ENCODE data around the gene ACSS2. TPM values are rescaled to one million over a fixed set of nuclear protein-coding genes. Genes with fewer than 3 reads are reported as not detected.

Gene ACSS2
- total RNA-seq = 38.2 and 45.9 TPM in 2 replicates

GRCh38 chr20:34876406-34877282, at the start of gene ACSS2:
TSS of gene ACSS2 (plus strand) at chr20:34876612. CDS start at chr20:34876646, 34 bp downstream.
- DNase-seq (ENCODE audit: low read depth) = no peak

- DNase-seq (ENCODE audit: low read depth) = no peak
Measured at GRCh38 chr20:34829191-34829590, 47.2 kb upstream of the ACSS2 start.

DNA sequence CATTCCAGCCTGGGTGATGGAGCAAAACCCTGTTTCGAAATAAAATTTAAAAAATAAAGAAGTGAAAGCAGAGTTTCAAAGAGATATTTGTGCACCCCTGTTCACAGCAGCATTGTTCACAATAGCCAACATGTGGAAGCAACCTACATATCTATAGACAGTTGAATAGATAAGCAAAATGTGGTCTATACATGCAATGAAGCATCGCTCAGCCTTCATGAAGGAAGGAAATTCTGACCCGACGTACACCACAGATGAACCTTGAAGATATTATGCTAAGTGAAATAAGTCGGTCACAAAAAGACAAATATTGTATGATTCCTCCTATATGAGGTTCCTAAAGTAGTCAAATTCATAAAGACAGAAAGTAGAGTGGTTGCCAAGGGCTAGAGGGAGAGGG, 44.5 kb upstream of the ACSS2 start:
- DNase-seq (ENCODE audit: low read depth) = no peak

DNA sequence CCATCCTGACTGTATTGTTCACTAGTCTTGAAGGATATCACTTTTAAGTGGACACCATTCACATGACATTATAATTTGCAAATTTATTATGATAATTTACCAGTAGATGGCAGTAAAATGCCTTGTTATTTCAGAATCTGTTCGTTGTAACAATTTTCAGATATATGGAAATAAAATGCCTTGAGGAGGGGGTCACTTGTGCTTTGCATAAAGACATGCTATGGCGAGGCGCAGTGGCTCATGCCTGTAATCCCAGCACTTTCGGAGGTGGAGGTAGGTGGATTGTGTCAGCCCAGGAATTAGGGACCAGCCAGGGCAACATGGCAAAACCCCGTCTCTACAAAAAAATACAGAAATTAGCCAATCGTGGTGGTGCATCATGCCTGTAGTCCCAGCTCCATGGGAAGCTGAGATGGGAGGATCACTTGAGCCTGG, 41.9 kb upstream of the ACSS2 start:
- peak; percentile 54 for DNase-seq (ENCODE audit: low read depth)

GRCh38 chr20:34842143-34842542, 34.3 kb upstream of the ACSS2 start:
- no peak for DNase-seq (ENCODE audit: low read depth)

GRCh38 chr20:34843421-34843820, 33.0 kb upstream of the ACSS2 start:
- no peak for DNase-seq (ENCODE audit: low read depth)

DNA sequence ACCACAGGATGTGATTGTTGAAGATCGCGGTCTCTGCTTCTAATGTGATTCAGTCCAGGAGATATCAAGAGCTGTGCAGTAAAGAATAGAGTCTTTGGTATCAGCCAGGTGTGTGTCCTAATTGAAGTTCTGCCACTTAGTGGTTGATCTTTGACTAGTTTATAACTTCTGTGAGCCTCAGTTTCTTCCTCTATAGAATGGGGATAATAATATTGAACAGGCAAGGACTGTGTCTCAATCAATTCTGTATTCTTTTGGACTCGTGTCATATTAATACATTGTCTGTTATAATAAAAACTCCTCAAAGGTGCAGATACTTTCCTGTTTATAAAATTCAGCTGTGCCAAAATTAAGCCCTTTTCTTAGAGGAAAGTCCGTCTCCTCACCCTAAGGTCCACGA, 27.8 kb upstream of the ACSS2 start:
- DNase-seq (ENCODE audit: low read depth) = no peak

GRCh38 chr20:34849778-34850177, 26.6 kb upstream of the ACSS2 start:
- no peak for DNase-seq (ENCODE audit: low read depth)

- DNase-seq (ENCODE audit: low read depth) = no peak
Measured at GRCh38 chr20:34850969-34851368, 25.4 kb upstream of the ACSS2 start.

GRCh38 chr20:34852298-34852697, 24.1 kb upstream of the ACSS2 start:
- DNase-seq (ENCODE audit: low read depth) = no peak

DNA sequence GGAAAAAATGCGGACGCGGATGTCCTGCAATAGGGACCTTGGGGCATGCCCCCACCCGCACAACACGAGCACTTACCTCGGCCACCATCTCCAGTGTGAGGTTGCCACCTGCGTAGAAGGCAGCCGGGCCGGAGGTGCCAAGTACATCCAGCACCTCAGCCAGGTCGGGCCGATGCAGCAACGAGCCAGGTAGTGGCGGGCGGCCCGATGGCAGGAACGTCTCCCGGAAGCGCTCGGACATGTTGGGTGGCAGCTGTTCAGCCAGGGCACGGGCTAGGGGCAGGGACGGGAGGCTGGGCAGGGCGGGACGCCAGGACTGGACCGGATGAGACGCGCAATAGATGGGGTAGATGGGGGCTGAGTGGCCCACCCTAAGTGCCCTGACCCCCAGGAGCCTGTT, 17.0 kb upstream of the ACSS2 start:
- no peak for DNase-seq (ENCODE audit: low read depth)

DNA sequence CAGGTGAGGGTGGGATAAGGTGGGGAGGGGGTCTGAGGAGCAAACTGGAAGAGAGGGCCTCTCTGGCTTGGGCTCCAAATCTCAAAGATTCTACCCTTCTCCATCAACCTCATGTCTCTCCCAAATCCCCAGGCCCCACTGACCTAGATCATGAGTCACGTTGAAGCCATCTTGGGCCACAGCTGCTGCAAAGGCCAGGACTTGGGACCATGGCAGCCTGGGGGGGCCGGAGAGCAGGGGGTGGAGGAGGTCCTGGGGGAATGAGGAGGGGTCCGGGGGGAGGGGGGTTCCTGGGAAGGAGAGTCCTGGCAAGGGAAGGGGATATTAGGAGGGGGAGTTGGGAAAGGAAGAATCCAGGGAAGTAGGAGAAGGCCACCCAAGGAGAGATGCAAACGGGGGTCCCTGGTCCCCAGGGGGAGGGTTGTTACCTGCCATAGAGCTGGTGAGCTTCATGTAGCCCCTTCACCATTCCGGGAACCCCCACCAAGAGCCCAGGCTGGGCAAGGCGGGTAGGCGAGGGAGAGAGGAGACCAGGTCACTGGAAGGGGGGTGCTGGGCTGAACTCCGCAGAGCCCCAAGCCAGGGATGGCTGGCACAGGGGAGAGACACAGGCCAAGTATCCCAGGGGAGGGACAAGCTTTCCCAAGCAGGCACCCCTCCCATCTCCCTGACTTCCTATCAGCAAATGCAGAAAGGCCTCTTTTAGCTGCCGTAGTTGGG, 16.4 kb upstream of the ACSS2 start:
- DNase-seq (ENCODE audit: low read depth) = no peak

DNA sequence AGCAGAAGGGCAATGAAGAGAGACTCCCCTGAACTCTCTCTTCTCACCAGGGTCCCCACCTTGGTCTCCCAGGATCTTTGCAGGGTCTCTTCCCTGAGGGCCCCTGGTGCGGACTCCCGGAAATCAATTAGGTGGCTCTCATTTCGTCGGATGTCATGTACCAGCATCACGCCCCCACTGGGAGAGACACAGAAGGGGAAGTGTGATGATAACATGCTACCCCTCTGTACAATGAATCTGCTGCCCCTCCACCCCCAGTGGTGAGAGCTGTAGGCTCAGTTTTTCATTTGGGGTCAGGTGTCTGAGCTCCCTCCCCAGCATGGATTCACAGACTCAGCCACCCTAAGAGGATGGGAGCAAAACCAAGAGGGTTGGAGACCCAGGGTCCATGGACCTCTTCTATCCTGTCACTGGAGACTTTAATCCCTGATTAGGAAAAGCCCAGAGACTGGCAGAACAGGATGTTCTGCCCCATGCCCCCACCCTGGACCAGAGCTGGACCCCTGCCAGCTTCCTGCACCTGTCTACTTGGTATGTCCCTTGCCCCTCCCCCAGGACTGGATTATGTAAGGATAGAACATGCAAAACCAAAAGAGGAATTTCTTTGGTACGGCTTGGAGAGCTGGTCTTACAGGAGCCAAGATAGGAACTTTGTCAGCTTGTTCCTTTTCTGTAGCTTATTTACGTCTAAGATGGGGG, 14.9 kb upstream of the ACSS2 start:
- no peak for DNase-seq (ENCODE audit: low read depth)

- no peak for DNase-seq (ENCODE audit: low read depth)
Measured at GRCh38 chr20:34862724-34863123, 13.7 kb upstream of the ACSS2 start.

GRCh38 chr20:34863421-34863965, 12.9 kb upstream of the ACSS2 start:
- no peak for DNase-seq (ENCODE audit: low read depth)

DNA sequence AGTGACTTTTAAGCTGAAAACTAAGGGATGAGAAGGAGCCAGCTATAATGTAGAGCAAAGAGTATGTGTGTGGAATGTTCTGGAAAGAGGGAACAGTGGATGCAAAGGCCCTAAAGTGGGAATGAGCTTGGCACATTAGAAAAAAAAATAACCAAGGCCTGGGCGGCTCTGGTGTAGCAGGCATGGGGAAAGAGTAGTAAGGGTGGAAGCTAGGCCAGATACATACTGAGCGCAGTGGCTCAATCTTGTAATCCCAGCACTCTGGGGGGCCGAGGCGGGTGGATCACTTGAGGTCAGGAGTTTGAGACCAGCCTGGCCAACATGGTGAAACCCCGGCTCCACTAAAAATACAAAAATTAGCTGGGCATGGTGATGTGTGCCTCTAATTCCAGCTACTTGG, 12.2 kb upstream of the ACSS2 start:
- DNase-seq (ENCODE audit: low read depth) = no peak

- DNase-seq (ENCODE audit: low read depth) = no peak
Measured at GRCh38 chr20:34871320-34871926, 5.0 kb upstream of the ACSS2 start.

GRCh38 chr20:34871966-34872621, 4.3 kb upstream of the ACSS2 start:
- no peak for DNase-seq (ENCODE audit: low read depth)

GRCh38 chr20:34872622-34873224, 3.7 kb upstream of the ACSS2 start, which contains the start of gene GGT7:
TSS of gene GGT7 (minus strand) at chr20:34872856. CDS start at chr20:34872815, 41 bp downstream.
- peak; percentile 37 for DNase-seq (ENCODE audit: low read depth)

DNA sequence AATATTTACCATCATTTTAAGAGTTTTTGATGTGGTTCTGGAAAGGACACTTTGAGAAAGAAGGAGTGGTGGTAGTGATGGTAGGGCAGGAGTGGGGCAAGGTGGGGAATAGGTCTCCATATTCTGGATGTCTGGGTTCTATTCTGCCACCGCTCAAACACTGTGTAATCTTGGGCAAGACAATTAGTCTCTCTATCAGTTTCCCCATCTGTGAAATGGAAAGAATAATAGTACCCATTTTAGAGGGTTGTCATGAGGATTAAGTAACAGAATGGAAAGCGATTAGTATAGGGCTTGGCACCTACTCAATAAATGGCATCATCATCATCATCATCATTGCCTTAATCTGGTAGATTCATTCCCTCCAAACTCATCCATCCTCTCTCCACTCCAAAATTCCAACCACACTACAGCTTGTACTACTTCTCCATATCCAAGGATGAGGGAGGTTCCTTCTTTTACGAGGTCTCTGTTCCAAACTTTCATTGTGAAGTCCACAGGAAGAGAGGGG, 2.8 kb upstream of the ACSS2 start:
- DNase-seq (ENCODE audit: low read depth) = no peak

Measured in renal cortical epithelial cell (primary cell).